Mammary epithelial cell (primary cell): ENCODE data around the gene HNRNPCL4.
"Not testable (repeated sequence)": the region's sequence is repeated elsewhere in the genome, so short reads cannot be mapped to it uniquely, and the experiment has no call there.

Experiments used
- EZH2 ChIP-seq: IDR thresholded peaks from 2 replicates; pipeline ENCODE4 v1.6.1; 2012; ENCODE audit warnings: low read length, inconsistent platforms, borderline replicate concordance
- TF ChIP-seq, protein P1 (sequence below), 2 donors: IDR thresholded peaks in 1 of 2; conservative IDR thresholded peaks in 1 of 2; 2 replicates each; pipeline ENCODE4 v1.5.1; 2011 to 2012; ENCODE audit warnings: inconsistent platforms in 2 of 2, low read length in 2 of 2, mild to moderate bottlenecking in 2 of 2, control low read depth in 1 of 2, low read depth in 1 of 2; ENCODE audit not compliant: insufficient read depth in 1 of 2; ENCODE audit errors: extremely low read depth in 1 of 2

- TF ChIP-seq, protein P1, sequence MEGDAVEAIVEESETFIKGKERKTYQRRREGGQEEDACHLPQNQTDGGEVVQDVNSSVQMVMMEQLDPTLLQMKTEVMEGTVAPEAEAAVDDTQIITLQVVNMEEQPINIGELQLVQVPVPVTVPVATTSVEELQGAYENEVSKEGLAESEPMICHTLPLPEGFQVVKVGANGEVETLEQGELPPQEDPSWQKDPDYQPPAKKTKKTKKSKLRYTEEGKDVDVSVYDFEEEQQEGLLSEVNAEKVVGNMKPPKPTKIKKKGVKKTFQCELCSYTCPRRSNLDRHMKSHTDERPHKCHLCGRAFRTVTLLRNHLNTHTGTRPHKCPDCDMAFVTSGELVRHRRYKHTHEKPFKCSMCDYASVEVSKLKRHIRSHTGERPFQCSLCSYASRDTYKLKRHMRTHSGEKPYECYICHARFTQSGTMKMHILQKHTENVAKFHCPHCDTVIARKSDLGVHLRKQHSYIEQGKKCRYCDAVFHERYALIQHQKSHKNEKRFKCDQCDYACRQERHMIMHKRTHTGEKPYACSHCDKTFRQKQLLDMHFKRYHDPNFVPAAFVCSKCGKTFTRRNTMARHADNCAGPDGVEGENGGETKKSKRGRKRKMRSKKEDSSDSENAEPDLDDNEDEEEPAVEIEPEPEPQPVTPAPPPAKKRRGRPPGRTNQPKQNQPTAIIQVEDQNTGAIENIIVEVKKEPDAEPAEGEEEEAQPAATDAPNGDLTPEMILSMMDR (conservative IDR thresholded peaks at IDR 0.05 in 1 of 2, IDR thresholded peaks at IDR 0.05 in 1 of 2; ENCODE audit: extremely low read depth in 1 of 2, insufficient read depth in 1 of 2, low read depth in 1 of 2, low read length in 2 of 2), result not testable (repeated sequence)
- not testable (repeated sequence) for TF ChIP-seq EZH2
Observed at GRCh38 chr1:13171548-13171947, 6.1 kb upstream of the HNRNPCL4 start, which contains the start of gene PRAMEF9.
